ENCODE results near the gene CBLB.
"Not testable (repeated sequence)": the region's sequence is repeated elsewhere in the genome, so short reads cannot be mapped to it uniquely, and the experiment has no call there.

Gene CBLB

DNA sequence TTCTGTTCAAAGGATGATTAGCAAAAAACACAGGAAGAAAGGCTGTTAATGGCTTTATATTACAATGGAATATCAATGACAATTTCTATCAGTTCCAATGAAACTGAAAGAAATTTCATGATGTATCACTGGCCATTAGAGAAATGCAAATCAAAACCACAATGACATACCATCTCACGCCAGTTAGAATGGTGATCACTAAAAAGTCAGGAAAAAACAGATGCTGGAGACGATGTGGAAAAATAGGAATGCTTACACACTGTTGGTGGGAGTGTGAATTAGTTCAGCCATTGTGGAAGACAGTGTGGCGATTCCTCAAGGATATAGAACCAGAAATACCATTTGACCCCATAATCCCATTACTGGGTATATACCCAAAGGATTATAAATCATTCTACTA is 53.5 kb downstream of the CBLB start:
- not testable (repeated sequence) for DNase-seq

DNA sequence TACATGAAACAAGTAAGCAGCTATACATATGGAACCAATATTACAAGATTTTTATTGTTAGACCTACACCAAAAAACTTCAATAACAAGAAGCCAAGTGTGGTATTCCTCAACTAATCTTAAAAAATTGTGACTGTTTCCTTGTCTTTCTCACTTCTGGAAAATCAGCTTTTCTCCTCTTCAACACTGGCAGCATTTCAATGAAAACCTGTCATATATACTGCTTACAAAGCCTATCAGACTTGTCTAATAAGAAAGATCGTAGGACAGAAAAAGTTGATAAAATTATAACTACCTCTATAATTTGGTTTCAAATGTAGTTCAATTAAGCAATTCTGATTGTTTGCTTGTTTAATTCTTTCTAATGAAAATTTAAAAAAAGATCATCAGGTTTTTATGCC is 55.1 kb downstream of the CBLB start:
- DNase-seq: no peak

DNA sequence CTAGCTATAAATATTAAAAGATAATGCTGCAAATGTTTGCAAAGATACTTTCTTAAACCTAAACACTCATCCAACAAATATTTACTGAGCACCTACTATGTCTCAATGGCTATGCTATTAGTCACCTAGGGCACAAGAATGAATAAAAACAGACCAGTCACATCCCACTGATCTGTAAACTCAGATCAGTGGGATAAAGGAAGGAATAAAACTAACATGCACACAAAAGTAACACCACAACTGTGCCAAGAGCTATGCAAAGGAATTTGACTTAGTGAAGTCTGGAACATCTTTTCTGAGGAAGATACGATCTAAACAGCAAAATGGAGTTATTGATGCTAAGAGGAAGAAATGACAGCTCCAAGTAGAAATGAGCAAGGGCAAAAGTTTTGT is 56.6 kb downstream of the CBLB start:
- no peak for DNase-seq

DNA sequence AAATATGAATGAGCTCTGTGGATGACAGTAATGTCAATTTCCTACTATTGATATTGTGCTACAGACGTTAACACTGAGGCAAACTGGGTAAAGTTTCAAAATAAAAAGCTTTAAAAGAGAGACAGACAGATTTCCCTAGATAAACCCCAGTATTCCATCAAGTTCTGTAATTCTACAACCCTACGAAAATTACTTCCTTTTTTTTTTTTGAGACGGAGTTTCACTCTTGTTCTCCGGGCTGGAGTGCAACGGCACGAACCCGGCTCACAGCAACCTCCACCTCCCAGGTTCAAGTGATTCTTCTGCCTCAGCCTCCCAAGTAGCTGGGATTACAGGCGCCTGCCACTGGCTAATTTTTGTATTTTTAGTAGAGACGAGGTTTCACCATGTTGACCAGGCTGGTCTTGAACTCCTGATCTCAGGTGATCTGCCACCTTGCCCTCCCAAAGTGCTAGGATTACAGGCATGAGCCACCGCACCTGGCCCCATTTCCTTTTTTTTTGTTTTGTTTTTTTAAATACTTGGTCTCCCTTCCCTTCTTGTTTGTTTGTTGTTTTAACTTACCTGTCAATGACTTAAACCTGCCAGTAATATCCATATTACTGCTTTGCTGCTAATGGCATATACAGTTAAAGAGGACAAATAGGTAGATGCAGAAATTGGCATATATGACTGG is 57.2 kb downstream of the CBLB start:
- no peak for DNase-seq

DNA sequence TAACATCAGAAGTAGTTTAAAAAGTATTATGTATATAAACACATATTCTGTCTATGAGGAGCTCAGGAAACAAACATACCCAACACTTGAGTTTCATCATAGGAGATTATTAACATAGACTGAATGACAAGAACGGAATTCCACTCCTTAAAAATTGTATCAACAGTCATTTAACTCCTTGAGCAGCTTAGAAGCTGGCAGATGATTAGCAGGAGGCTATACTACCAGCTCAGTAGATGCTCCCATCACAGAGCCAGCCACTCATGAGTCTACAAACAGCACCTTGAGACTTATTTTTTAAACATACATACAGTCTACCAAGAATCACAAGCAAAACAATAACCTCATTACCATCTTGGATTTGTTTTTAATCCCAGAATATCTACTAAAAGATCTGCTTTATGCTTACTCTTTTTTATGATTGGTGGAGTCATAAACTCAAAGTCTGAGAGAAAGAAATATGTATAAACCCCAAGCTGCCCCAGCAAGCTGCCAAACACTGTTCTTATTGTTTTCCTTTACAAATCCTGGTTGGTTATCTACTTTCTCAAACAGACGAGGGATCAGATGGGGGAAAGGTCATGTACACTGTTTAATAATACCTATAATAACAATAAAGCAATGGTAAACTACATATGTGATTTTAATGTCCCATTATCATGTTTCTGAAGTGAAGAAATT is 59.5 kb downstream of the CBLB start:
- no peak for DNase-seq

DNA sequence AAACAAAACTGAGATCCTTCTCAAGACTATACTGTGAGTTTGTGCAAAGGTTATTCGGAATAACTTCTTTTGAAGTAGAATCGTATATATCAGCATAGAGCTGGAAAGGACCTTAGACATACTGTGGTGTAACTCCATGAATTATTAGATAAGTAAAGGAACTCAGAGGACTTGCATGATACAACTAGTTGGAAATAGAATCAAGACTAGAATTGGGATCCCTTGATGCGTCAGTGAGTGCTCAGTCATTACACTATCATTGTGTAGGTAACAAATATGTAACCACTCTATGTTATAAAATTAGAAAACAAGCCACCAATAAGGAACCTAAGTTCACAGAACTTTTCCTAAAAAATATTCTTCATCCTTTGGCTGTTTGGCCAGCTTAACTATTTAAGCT is 61.1 kb downstream of the CBLB start:
- no peak for DNase-seq

DNA sequence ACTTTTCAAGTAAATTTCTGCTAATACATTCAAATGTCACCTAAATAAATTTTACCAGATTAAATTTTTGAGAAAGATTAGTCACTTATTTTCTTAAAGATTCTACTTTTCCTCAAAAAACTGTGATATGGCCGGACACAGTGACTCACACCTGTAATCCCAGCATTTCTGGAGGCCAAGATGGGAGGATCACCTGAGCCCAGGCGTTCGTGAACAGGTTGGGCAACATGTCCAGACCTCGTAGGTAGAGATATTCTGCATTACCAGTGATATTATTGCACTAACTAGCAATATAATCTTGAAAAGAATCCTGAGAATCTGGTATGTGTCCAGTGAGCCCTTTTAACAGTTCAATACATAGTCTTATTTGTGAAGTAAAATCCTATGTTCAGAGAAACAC is 61.7 kb downstream of the CBLB start:
- DNase-seq: no peak

DNA sequence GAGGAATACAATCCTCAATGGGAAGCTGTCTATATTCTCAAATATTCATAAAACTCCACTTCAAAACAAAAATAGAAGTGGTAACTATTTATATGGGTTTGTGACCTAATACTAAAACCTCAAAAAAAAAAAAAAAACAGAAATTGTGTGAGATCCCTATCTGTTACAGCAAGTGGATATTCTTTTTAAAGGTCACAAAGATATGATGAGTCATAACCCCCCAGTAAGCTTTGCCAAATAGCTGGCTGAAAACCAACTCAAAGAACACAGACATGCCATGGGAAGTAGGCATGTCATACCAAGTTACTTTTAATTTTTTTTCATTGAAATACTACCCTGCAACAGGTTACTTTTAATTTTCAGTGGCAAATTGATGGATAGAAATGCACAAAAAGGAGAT is 62.5 kb downstream of the CBLB start:
- DNase-seq: no peak

DNA sequence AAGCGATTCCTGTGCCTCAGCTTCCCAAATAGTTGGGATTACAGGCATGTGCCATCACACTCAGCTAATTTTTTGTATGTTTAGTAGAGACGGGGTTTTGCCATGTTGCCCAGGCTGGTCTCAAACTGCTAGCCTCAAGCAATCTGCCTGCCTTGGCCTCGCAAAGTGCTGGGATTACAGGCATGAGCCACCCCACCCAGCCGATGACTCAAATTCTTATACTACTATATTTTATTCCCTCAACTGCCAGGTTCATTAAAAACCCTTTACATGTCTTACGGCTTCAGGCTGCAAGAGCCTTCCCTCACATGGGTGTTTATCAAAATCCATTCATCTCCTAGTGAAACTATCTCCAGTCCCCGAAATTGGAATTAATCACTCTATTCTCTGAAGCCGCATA is 63.4 kb downstream of the CBLB start:
- no peak for DNase-seq

DNA sequence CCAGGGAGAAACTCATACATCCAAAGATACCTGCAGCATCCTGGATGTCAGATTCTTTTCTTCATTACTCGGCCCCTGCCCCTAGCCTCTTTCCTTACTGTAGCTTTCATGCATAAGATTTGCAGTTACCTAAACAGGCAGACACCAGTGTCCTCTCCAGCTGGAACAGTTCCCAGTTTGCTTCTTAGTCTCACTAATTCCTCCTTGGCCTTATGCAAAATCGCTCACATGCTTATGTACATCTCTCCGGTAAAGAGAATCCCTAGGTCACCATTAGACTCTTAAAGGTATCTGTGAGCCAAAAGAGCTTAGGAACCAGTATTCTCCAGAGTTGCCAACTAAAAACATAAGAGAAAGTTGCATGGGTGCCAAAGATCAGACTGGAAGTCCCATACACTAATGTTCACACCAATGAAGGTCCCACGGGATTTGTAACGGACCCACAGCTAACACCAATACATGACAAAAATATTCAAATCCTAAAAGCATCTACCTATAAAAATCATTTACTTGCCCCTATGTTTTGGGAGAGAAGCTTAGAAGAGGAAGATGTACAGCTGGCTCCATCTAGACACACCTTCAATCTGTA is 66.6 kb downstream of the CBLB start:
- DNase-seq: no peak

DNA sequence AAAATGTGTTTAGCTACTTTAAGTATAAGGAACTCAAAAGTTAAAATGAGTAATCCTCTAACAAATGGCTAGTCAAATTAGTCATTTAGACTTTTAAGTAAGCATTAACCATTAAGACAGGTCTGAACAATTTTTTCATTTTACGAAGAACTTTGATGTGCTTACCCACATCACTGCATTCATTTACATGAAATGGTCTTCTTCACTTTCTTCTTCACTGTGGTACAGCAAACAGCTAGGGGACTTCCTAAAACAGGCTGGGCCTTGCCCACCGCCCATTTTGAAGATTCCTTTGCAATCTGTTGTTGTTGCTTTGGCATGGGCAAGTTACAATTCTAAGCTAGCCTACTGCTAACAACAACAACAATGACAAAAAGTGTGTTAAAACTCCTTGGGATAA is 67.4 kb downstream of the CBLB start:
- no peak for DNase-seq

DNA sequence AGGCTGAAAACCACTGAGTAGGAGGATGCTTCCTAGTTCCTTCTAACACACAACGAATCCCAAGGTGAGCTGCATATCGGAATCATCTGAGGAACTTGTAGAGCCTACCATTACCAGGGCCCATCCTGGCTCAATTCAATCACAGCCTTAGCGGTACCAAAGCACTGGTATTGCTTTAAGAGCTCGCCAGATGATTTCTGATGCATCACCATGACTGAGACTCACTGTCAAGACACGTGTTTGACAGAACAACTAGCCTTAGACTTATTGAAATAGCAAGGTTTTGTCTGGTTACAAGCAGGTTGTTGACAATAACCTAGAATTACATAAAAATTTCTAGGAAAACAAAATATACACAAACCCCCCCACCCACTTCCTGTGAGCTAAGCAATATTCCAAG is 68.5 kb downstream of the CBLB start:
- no peak for DNase-seq

DNA sequence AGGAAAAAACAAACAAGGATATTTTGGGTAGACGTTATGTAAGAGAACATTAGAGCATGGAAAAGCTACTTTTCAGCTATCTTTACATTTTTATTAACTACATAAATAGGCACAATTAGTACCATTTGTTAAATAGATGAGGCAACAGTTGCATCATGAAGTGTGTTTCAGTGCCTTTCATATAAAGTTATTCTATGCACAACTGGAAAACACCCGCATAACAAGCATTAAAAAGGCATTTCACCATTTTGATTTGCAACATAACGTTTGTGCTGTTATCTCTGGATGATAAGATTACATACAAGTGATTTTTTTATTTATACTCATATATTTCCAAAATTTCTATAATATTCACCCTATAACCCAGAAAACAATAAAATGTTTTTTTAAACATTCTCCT is 69.5 kb downstream of the CBLB start:
- no peak for DNase-seq

DNA sequence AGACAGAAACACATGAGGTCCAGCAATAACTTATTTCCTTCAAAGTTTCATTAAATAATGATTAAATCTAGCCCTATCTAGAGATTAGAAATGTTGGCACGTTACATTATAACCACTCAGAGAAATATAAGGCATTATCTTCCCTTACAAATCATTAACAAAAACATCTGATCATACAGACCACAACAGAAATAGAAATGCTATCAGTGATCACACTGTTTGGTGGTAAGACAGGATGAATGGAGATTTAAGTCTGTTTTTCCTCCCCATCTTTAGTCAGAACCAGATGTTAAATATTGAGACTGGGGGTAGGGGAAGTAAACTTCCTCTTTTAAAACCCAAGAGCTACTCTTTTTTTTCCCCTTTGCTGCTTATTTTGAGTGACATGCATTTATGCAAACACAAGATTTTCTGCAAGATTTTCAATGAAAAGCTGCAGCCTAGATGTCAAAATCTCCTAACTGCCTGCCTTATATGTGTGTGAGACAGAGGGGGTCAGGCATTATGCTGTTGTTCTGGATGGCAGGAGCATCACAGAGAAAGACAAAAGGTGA is 70.4 kb downstream of the CBLB start:
- DNase-seq: no peak

DNA sequence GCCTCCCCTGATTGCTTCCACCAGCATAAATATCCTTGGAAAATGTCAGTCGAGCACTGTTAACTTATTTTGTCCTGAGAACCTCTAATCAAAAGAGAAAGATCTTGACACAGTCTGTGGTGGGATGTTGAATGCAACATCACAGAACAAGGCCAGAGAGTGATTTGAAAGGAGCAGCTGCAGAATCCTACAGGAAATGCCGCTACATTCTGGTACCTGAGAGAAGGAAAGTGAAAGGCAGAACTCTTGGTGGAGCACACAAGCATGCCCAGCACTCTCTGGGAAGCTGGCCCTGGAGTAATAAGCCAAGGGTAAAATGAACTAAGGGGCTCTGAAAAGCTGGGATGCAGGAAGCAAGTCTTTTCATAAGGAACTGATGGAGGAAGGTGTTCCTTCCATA is 75.8 kb downstream of the CBLB start:
- DNase-seq: no peak

DNA sequence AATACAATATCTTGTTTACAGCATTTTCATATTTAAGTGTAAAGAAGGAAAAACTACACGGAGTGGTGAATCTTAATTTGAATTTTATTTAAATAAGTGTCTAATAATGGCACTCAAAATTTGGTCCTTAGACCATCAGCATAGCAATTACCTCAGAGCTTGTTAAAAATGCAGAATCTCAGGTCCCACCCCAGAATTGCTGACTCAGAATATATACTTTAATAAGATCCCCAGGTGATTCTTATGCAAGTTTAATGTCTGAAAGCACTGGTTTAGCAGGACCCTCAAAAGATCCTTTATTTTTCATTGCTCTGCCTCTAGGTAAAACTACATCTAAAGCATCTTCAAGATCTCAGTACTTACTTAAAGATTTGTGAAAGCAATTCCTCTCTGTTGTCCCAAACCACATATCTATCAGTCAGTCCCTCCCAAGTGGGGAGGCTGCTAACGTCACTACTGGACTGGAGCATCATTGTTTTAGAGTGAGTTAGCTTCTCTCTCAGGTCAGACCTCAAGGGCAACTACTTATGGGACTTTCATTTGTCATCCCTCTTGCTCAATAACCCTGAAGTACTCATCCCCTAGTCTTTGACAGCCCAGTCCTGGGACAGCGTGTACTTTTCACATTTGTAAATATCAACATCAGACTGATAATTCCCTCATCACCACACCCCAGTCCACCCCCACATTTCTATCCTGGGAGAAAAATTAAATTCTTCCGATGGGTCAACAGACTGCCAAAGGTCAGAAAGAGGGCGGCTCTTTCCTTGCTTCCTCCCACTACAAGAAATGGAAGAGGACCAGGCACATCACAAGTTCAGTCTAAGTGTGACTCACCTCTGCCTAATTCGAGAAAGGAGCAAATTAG is 76.7 kb downstream of the CBLB start:
- DNase-seq: no peak

DNA sequence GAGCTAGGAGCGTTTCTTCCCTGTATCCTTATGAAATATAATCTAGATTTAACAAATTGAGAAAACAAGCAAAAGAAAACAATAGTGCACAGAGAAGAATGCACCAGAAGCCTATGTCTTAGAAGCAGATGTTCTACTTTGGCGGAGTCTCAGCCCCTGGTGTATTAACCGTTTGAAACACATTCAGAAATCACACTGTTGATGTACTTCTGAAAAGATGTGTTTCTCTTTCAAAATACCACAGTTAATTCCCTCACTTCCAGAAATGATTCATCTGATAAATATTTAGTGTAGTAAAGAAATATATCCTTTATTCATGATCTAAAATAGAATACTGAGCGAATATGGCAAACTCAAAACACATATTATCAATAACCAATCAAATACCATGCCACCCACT is 77.7 kb downstream of the CBLB start:
- no peak for DNase-seq

DNA sequence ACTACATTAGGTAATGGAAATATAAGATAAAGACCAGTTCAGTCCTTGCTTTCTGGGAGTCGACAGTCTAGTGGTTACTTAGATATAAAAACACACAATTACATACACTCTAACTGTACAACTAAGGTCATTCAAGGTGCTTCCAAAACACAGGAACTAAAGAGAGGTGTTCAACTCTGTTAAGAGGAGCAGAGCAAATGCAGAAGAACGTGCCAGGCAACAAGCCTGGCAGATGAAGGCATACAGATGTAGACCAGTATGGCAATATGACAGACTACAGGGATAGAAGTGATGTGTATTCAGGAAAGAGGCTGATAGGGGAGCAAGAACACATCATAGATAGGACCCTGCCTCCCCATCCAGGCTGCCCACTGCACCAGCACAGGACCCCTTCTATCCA is 78.3 kb downstream of the CBLB start:
- no peak for DNase-seq

DNA sequence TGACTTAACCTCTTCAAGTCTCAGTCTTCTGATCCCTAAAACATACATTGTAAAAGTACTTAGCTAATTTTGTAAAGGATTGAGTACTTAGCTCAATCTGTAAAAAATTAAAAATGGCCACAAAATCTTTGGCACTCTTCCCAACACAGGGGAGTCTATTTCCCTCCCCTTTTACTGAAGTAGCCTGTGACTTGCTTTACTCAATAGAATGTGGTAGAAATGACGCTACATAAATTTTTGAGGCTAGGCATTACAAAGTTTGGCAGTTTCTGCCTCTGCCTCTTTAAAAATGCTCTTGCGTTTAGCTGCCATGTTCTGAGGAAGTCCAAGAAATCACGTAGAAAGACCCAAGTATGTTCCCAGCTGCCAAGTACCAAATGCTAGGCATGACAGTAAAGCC is 80.2 kb downstream of the CBLB start:
- no peak for DNase-seq

DNA sequence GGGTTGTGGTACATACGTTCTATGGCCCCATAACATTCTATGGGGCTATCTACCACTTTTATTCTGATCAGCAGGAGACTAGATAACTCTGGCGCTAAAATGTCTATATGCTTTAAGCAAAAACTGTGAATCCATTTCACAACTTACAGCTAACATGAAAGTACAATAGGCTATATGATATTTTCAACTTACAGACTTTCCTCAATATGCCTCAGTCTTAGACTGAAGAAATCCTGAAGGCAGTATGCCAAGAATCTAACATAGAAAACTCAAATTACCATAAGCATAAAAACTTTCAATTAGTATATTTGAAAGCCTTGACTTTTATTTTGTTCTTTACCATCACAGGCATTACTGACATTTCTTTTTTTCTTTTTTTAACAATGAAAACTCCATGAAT is 81.4 kb downstream of the CBLB start:
- DNase-seq: no peak

DNA sequence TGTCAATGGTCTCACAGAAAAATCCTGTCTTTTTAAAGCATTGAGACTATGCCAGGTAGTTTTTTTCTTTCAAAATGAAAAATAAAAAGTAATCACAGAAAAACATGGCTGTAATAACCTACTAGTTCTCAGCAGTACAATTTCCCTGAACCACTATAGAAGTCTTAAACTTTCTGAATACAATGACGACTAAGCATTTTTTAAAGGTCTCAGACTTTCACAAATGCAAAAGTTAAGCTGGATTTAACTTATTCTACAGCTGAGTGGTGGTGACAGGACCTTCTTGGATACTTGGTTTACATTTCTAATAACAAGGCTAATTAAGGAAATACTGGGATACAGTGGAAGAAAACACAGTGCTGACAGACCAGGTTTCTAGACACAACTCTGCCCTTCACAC is 81.8 kb downstream of the CBLB start:
- no peak for DNase-seq

DNA sequence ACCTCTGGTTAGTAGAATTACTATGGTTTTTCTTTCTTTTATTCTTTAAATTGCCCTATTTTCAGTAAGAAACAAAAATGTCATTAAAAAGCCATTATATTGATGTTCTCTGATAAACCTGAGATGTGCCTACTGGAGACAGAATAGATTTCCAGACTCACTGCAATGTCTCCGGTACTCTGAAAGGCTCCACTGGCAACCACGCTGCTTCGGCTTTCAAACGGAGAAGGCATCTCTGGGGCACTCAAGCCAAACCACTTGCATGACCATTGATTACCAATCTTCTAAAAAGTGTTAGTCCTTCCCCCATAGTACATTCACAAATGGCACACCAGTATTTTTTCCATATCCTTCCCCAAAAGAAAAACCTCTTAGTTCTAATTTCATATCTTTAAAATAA is 82.6 kb downstream of the CBLB start:
- no peak for DNase-seq

DNA sequence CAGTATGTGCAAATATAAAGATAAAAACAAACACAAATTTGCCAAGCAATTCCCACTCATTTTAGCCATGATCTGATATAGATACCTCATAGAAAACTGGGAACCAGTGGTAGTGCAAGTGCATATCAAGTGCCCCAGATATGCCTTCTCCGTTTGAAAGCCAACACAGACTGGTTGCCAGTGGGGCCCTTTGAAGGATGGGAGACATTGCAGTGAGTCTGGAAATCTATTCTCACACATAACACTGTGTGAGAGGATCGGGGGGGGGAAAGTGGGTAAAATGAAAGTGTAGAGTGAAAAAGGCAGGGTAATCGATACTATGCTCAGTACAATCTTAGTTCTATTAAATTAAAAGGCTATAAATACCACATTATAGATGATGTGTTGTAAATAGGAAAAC is 83.0 kb downstream of the CBLB start:
- no peak for DNase-seq

DNA sequence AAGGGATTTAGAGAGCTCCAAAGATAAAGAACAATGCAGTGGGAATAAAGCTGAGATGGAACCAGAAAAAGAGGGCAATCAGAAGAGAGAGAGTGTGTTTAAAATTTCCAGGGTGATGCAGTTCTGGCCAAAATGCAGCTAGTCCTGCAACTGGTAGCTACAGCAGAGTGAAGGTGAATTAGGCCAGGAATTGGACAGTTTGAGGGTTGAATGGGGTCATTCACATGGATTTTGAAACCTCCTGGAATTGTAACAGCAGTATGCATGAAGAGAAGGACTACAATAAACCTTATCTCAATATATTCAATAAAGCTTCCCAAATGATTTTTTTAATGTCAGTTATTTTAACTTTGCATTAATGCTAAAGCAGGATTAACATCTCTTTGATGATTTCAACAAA is 85.2 kb downstream of the CBLB start:
- no peak for DNase-seq

Measured in COR-L47 (cell line).